Measurements from ENCODE around the gene FUCA1. TPM values are rescaled to one million over a fixed set of nuclear protein-coding genes. Genes with fewer than 3 reads are reported as not detected.

FUCA1 gene
- total and polyA plus RNA-seq, 10 of the 15 experiments (the other 5 are each of a cell fraction or from before 2014, with no cell fraction given), result 33.3 to 117 (median 52.6) TPM

GRCh38 chr1:23879809-23880208 is 11.7 kb upstream of the FUCA1 start (continued):
- TF ChIP-seq BCLAF1 (IDR thresholded peaks at IDR 0.05) (no peak), SUZ12 (IDR thresholded peaks at IDR 0.05; ENCODE audit: unreplicated experiment) (no peak), MEF2A (IDR thresholded peaks at IDR 0.05; ENCODE audit: insufficient read depth, low read depth, low read length) (no peak), MTA3 (IDR thresholded peaks at IDR 0.05; ENCODE audit: borderline replicate concordance, low read length) (no peak), ZBTB40 (IDR thresholded peaks at IDR 0.05; ENCODE audit: borderline replicate concordance) (no peak), ZBED1 (IDR thresholded peaks at IDR 0.05; ENCODE audit: borderline replicate concordance) (no peak), RBBP5 (conservative IDR thresholded peaks at IDR 0.05) (no peak), BCL3 (IDR thresholded peaks at IDR 0.05; ENCODE audit: borderline replicate concordance, insufficient read depth, low read depth, low read length, poor library complexity, severe bottlenecking) (no peak), SP1 (IDR thresholded peaks at IDR 0.05; ENCODE audit: low read depth, low read length) (no peak), RELB (IDR thresholded peaks at IDR 0.05; ENCODE audit: low read depth) (no peak), NFIC (IDR thresholded peaks at IDR 0.05; ENCODE audit: low read depth, low read length) (no peak), CHD4 (IDR thresholded peaks at IDR 0.05) (no peak), ZNF622 (IDR thresholded peaks at IDR 0.05) (no peak)
